Measurements from ENCODE around the gene SERPINB8. TPM values are rescaled to one million over a fixed set of nuclear protein-coding genes. Genes with fewer than 3 reads are reported as not detected.

Gene SERPINB8
- total RNA-seq = 10 to 100 TPM in 1 of 2 donors, 1 to 10 TPM in 1; 5.7 to 29.3 TPM
- polyA plus RNA-seq = 10 to 100 TPM in 1 of 2 donors, 1 to 10 TPM in 1; 8.8 to 29.6 TPM
- long read RNA-seq, donor 1 = 0 reads
- long read RNA-seq, donor 2 = 0 reads
- long read RNA-seq, donor 3 = 0 reads
- long read RNA-seq, donor 4 = 0 reads
- long read RNA-seq, donor 5 = 0 reads

- H3K36me3 ChIP-seq (ENCODE audit: control insufficient read depth in 4 of 4, insufficient read depth in 4 of 4, low read length in 4 of 4) = no peaks in the 10 kb centered on the region
- peaks cover 0 to 7% (median 0%) of the 10 kb centered on the region in 5 donors for H3K4me1 ChIP-seq (ENCODE audit: control insufficient read depth in 5 of 5, insufficient read depth in 5 of 5, low read length in 5 of 5)
- TF ChIP-seq CTCF (IDR thresholded peaks at IDR 0.05; ENCODE audit: control extremely low read depth, extremely low read depth) = no peak
- 0% methylated on average over 59 to 62 of the region's 62 CpGs for WGBS, 2 donors
- no peaks in the 10 kb centered on the region for H3K27me3 ChIP-seq (ENCODE audit: control insufficient read depth in 3 of 3, insufficient read depth in 3 of 3, low read length in 2 of 3)
- ATAC-seq (ENCODE audit: insufficient read depth, low FRiP score) (peak; percentile 97), DNase-seq (peak; percentile 94 to 96 (median 95))
- peak within 1 kb of the TSS; percentile 70 for H3K4me3 ChIP-seq
- H3K9me3 ChIP-seq (ENCODE audit: control insufficient read depth in 4 of 4, insufficient read depth in 3 of 4, low read length in 3 of 4) = no peaks in the 10 kb centered on the region
- peak within 1 kb of the TSS; percentile 98 to 99 for H3K27ac ChIP-seq (ENCODE audit: low read depth in 1 of 2, low read length in 1 of 2)
- peak within 1 kb of the TSS; percentile 75 to 88 for H3K9ac ChIP-seq (ENCODE audit: insufficient read depth in 1 of 2, low read length in 2 of 2)
Observed at GRCh38 chr18:63969942-63970808, at the start of gene SERPINB8. Gene SERPINB8 (plus strand): TSS chr18:63970081. CDS start chr18:63978309, 8,228 bp downstream.

GRCh38 chr18:63922049-63922448 is 47.8 kb upstream of the SERPINB8 start:
- no peak for TF ChIP-seq CTCF (IDR thresholded peaks at IDR 0.05; ENCODE audit: control extremely low read depth, extremely low read depth)
- no peak for ATAC-seq (ENCODE audit: insufficient read depth, low FRiP score)

GRCh38 chr18:63924551-63924950 is 45.3 kb upstream of the SERPINB8 start:
- Histone ChIP-seq H3K36me3 (ENCODE audit: control insufficient read depth in 4 of 4, insufficient read depth in 4 of 4, low read length in 4 of 4) (no peaks in the 10 kb centered on the region), H3K4me3 (no peak overlapping the region), H3K9me3 (ENCODE audit: control insufficient read depth in 4 of 4, insufficient read depth in 3 of 4, low read length in 3 of 4) (no peaks in the 10 kb centered on the region), H3K9ac (ENCODE audit: insufficient read depth in 1 of 2, low read length in 2 of 2) (no peak overlapping the region), H3K27me3 (ENCODE audit: control insufficient read depth in 3 of 3, insufficient read depth in 3 of 3, low read length in 2 of 3) (peaks cover 0 to 4% (median 0%) of the 10 kb centered on the region in 3 donors), H3K4me1 (ENCODE audit: control insufficient read depth in 5 of 5, insufficient read depth in 5 of 5, low read length in 5 of 5) (no peaks in the 10 kb centered on the region), H3K27ac (ENCODE audit: low read depth in 1 of 2, low read length in 1 of 2) (no peak overlapping the region)
- TF ChIP-seq CTCF (IDR thresholded peaks at IDR 0.05; ENCODE audit: control extremely low read depth, extremely low read depth) = no peak
- WGBS, 2 donors = 84 to 89% methylated on average over 1 of the region's 1 CpG
- DNase-seq = no peak
- ATAC-seq (ENCODE audit: insufficient read depth, low FRiP score) = no peak

More at GRCh38 chr18:63922049-63922448, 47.8 kb upstream of the SERPINB8 start:
- Histone ChIP-seq H3K27me3 (ENCODE audit: control insufficient read depth in 3 of 3, insufficient read depth in 3 of 3, low read length in 2 of 3) (peaks cover 0 to 4% (median 0%) of the 10 kb centered on the region in 3 donors), H3K4me3 (no peak overlapping the region), H3K9me3 (ENCODE audit: control insufficient read depth in 4 of 4, insufficient read depth in 3 of 4, low read length in 3 of 4) (no peaks in the 10 kb centered on the region), H3K9ac (ENCODE audit: insufficient read depth in 1 of 2, low read length in 2 of 2) (no peak overlapping the region), H3K4me1 (ENCODE audit: control insufficient read depth in 5 of 5, insufficient read depth in 5 of 5, low read length in 5 of 5) (no peaks in the 10 kb centered on the region), H3K36me3 (ENCODE audit: control insufficient read depth in 4 of 4, insufficient read depth in 4 of 4, low read length in 4 of 4) (no peaks in the 10 kb centered on the region), H3K27ac (ENCODE audit: low read depth in 1 of 2, low read length in 1 of 2) (no peak overlapping the region)
- 74 to 83% methylated on average over 2 of the region's 2 CpGs for WGBS, 2 donors
- DNase-seq = no peak

Data from lung (tissue), 16 donors.